HL-60/S4 treated with retinoic acid at 250 ng/mL for 4 days and 3 days (cell line): ENCODE data around the gene ZBED5.
"Not testable (repeated sequence)": the region's sequence is repeated elsewhere in the genome, so short reads cannot be mapped to it uniquely, and the experiment has no call there.

Experiments
- in situ Hi-C: fragments of 300-500 bp; cut with MboI; formaldehyde crosslinking; loops from 2 replicates; pipeline ENCODE4 v1.7.0; 2022; ENCODE audit warnings: low sequenced_read_pairs

The ZBED5 gene

DNA sequence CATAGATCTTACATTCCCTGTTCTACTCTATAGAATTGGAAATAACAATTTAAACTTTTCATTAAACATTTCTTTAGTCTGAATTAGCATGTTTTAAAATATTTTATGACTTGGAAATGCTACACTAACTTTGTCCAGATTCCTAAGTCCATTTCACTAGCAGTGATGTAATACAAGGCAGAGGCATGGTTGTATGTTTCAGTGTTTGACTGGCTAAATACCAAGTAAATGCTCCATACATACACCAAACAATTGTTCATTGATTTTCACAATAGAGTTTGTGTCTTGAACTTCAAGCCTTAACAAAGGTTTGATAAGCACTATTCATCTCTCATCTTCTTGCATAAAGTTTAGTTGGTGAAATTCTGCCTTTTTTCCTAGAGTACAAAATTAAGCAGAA lies 13.5 kb downstream of the ZBED5 start:
- in situ Hi-C loops: no loop called here

DNA sequence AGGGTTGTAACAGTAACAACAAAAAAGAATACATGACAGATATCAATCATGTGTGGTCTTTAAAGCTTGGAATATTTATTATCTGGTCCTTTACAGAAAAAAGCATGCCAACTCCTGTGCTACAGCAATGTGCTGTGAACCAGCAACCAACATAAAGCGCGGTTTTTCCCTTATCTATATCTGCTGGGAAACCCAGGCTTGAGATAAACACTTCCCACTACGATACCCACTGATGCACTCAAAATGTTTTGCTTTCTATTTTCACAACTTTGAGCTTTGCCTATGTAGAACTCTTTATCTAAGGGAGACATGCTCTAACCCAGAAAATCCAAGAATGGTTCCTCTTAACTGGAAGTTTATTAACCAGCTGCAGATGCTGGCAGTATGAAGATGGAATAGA lies 19.0 kb downstream of the ZBED5 start:
- in situ Hi-C loops: no loop called here

DNA sequence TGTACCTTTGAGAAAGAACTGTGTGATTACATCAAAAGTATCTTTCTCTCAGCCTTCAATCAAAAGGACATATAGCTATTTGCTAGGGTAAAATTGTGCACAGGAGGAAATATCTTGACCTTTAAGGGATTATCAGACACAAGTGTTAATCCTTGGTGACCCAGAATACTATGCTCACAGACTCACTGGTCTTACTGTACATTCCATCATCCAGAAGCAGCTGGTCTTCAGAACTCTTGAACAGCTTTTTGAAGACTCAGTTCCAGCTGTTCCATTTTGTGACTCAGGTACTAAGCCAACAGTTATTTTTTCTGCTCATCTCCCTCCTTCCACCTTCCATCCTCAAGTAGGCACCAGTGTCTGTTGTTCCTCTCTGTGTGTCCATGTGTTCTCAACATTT lies 19.8 kb downstream of the ZBED5 start:
- in situ Hi-C loops: no loop called here

- in situ Hi-C loops: not testable (repeated sequence)
These were observed 21.0 kb downstream of the ZBED5 start for GRCh38 chr11:10836884-10837283.

GRCh38 chr11:10829139-10829538 lies 28.7 kb downstream of the ZBED5 start:
- in situ Hi-C loops: no loop called here

DNA sequence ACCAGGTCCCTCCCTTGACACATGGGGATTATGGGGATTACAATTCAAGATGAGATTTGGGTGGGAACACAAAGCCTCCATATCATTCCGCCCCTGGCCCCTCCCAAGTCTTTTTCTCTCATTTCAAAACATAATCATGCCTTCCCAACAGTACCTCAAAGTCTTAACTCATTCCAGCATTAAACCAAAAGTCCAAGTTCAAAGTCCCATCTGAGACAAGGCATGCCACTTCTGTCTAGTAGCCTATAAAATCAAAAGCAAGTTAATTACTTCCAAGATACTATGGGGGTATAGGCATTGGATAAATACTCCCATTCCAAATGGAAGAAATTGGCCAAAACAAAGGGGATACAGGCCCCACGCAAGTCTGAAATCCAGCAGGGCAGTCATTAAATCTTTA lies 29.5 kb downstream of the ZBED5 start:
- in situ Hi-C loops: no loop called here

DNA sequence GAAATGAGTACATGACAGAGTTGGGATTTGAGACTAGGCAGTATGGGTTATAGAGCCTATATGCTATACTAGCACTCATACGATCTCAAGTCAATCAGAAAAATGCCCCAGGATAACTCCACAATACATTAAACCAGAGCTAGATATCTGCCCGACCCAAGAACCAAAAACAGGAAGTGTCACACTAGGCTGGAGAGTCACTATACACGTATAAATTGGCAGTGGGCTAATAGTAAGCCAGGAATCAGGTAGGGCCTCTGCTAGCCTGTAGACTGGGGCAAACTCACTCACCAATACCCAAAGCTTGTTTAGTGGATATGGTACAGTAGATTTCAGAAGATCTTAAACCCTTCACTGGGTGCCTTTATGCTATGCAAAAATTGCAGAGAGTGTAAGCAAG lies 33.0 kb downstream of the ZBED5 start:
- in situ Hi-C loops: no loop called here

- in situ Hi-C loops: no loop called here
These were observed 34.7 kb downstream of the ZBED5 start for GRCh38 chr11:10823152-10823579.

- in situ Hi-C loops: not testable (repeated sequence)
These were observed 35.4 kb downstream of the ZBED5 start for GRCh38 chr11:10822491-10822890.

DNA sequence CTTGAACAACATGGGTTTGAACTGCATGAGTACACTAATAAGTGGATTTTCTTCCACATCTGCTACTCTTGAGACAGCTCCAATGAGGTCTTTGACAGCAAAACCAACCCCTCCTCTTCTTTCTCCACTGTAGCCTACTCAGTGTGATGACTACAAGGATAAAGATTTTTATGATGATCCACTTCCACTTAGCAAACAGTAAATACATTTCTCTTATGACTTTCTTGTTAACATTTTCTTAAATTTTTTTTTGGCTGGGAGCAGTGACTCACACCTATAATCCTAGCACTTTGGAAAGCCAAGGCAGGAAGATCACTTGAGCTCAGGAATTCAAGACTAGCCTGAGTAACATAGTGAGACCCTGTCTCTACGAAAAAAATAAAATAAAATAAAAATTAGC lies 39.3 kb downstream of the ZBED5 start:
- in situ Hi-C loops: no loop called here

DNA sequence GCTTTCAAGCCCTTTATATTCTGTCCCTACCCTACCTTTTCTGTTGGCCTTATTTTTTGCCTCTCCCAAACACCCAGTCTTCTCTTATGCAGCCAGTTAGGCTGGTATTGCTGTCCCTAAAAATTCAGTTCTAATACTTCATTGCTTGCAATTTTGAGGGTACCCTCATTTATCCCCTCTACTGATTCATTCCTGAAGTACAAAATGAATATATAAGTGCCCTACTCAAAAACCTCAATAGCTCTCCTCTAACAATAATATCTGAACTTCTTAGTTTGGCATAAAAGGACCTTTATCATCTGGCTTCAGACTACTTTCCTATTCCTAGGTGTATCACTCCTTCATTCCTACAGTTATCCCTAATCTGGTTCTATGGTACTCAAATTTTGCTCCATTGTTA lies 43.9 kb downstream of the ZBED5 start:
- in situ Hi-C loops: no loop called here

GRCh38 chr11:10809373-10810160 lies 48.3 kb downstream of the ZBED5 start:
- in situ Hi-C loops: no loop called here

GRCh38 chr11:10808553-10809372 lies 49.1 kb downstream of the ZBED5 start, which contains the start of gene EIF4G2:
Gene EIF4G2 (minus strand): TSS chr11:10808926.
- in situ Hi-C loops: no loop called here

GRCh38 chr11:10808235-10808552 lies 49.7 kb downstream of the ZBED5 start:
- in situ Hi-C loops: no loop called here

GRCh38 chr11:10807493-10808234 lies 50.2 kb downstream of the ZBED5 start:
- in situ Hi-C loops: no loop called here

DNA sequence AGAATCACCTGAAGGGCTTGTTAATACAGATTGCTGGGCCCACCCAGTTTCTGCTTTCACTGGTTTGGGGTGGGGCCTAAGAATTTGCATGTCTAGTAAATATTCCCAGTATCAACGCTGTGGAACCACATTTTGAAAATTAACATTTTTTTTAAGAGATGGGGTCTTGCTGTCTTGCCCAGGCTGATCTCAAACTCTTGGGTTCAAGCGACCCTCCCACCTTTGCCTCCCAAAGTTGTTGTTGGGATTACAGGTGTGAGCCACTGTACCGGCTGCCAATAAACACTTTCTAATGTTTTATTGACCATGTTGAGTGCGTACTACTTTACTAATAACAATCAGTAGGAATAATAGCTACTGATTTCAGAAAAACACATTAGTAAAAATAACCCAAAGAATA lies 51.6 kb downstream of the ZBED5 start:
- in situ Hi-C loops: no loop called here

GRCh38 chr11:10805741-10806140 lies 52.1 kb downstream of the ZBED5 start:
- in situ Hi-C loops: no loop called here

DNA sequence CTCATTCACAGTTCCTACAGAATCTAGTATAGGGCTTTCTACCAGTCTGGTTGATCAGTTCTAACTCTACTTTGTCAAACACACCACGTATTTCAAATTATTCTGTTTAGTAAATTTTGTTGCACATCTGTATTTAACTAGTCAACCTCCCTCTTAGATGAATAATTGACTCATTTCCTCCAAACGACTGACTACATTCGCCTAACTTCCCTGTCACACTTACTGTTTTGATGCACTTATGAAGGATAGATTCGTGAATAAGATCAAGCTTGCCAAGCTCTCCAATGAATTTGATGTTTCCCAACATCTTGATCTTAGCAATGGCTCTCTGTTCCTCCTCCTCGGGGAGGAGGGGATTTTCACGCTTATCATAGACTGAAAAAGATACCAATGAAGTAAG lies 54.2 kb downstream of the ZBED5 start:
- in situ Hi-C loops: no loop called here
